ENCODE data around the gene LACRT. TPM values are rescaled to one million over a fixed set of nuclear protein-coding genes. Genes with fewer than 3 reads are reported as not detected.
A peak's percentile ranks its signal among the peaks of the same experiment; 100 is the strongest.

Gene LACRT
- total and polyA plus RNA-seq, 2 of the 13 experiments (the other 11 are each of a cell fraction or from before 2014, with no cell fraction given), result not detected

DNA sequence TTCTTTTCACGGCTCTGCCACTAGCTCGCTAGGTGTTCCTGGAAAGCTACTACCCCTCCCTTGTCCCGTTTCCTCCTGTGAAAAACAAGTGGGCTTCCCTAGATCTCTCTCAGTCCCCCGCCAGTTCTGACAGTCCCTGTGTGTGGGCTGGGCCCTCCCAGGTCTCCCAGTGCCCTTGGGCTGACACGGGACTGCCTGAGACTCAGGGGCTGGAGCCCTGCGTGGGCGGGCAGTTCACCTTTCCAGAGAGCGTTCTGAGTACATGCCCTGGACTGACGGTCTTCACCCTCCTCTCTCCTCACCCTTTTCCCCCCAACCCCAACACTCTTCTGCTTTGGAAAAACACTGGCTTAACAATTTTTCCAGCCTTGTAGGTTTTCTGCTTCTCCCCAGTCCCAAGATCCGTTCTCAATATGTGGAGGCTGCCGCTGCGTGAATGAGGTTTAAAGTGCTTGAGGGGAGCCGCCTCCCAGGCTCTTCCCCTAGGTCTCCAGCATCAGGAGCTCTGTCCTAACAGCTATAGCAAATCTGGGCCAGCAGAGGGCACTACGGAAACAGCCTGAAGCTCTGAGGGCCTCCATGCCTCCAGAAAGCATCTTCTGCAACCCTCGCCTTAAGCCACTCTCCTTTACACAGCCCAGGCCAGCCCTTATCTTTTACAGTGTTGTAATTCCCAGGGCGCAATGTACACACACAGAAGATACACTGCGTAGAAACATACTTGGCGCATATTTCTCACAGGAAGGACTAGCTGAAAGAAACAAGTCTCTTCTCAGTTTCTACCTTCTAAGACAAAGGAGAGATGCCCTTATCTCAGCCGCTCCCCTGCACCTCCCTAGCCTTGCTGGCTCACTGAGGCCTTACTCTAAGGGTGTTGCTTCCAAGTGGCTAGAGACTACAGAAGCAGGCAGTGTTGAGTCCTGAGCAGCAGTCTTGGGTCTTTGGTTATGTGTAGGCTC is 23.9 kb upstream of the LACRT start:
- intact Hi-C loops (cut with micrococcal nuclease; ENCODE audit: unreplicated experiment), result no loop called here
- Histone ChIP-seq H2AFZ (ENCODE audit: low read length) (no peak overlapping the region), H3K4me1 (ENCODE audit: insufficient read depth, low read length) (no peaks in the 10 kb centered on the region), H3K36me3 (replicated peaks in 1 of 2; ENCODE audit: control insufficient read depth in 1 of 2, insufficient read depth in 2 of 2, low read length in 2 of 2) (no peaks in the 10 kb centered on the region), H3K4me2 (ENCODE audit: low read depth, low read length) (no peak overlapping the region), H3K4me3 (replicated peaks in 1 of 3; ENCODE audit: insufficient read depth in 1 of 3, low read depth in 2 of 3, low read length in 3 of 3) (no peak overlapping the region), H3K27ac (ENCODE audit: extremely low read length, insufficient read depth, low read length) (no peak overlapping the region), H3K9ac (ENCODE audit: insufficient read depth, low read depth, low read length) (no peak overlapping the region), H3K9me3 (ENCODE audit: low read length) (no peaks in the 10 kb centered on the region), H3K79me2 (ENCODE audit: insufficient read depth, low read length) (no peaks in the 10 kb centered on the region), H3K27me3 (ENCODE audit: control insufficient read depth in 1 of 2, insufficient read depth in 2 of 2, low read length in 2 of 2) (peaks cover 0 to 16% of the 10 kb centered on the region in 2 experiments; a peak in 2 of 5 replicates), H4K20me1 (ENCODE audit: insufficient read depth, low read length) (no peaks in the 10 kb centered on the region)
- DNase-seq (ENCODE audit: low spot score) (peak; percentile 30), FAIRE-seq (peak; percentile 73), ATAC-seq (peak; percentile 94)
- CTCF ChIA-PET (ENCODE audit: low intra/inter-chr PET ratio, low total read pairs), result no interaction called here
- WGBS (ENCODE audit: low lambda C conversion rate), result 11% methylated on average over 17 of the region's 19 CpGs
- in situ Hi-C loops (cut with HindIII; ENCODE audit: extremely low pct_ligation_motif_present, low pct_unique_long_range_greater_than_20kb), result no loop called here
- BruUV-seq (replicated peaks), result no TSS peak
- TF ChIP-seq, protein P1, sequence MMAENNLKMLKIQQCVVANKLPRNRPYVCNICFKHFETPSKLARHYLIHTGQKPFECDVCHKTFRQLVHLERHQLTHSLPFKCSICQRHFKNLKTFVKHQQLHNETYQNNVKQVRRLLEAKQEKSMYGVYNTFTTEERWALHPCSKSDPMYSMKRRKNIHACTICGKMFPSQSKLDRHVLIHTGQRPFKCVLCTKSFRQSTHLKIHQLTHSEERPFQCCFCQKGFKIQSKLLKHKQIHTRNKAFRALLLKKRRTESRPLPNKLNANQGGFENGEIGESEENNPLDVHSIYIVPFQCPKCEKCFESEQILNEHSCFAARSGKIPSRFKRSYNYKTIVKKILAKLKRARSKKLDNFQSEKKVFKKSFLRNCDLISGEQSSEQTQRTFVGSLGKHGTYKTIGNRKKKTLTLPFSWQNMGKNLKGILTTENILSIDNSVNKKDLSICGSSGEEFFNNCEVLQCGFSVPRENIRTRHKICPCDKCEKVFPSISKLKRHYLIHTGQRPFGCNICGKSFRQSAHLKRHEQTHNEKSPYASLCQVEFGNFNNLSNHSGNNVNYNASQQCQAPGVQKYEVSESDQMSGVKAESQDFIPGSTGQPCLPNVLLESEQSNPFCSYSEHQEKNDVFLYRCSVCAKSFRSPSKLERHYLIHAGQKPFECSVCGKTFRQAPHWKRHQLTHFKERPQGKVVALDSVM (CRISPR knock-in tag; IDR thresholded peaks at IDR 0.05), result peak; percentile 28; the same call in 1 of the 2 replicates
- TF ChIP-seq GLI4 (CRISPR knock-in tag; IDR thresholded peaks at IDR 0.05; ENCODE audit: borderline replicate concordance) (no peak), STAG1 (CRISPR knock-in tag; IDR thresholded peaks at IDR 0.05) (peak; percentile 9; the same call in 1 of the 2 replicates), ZNF337 (CRISPR knock-in tag; IDR thresholded peaks at IDR 0.05; ENCODE audit: borderline replicate concordance, low read depth) (no peak)
- TF ChIP-seq, protein P2, sequence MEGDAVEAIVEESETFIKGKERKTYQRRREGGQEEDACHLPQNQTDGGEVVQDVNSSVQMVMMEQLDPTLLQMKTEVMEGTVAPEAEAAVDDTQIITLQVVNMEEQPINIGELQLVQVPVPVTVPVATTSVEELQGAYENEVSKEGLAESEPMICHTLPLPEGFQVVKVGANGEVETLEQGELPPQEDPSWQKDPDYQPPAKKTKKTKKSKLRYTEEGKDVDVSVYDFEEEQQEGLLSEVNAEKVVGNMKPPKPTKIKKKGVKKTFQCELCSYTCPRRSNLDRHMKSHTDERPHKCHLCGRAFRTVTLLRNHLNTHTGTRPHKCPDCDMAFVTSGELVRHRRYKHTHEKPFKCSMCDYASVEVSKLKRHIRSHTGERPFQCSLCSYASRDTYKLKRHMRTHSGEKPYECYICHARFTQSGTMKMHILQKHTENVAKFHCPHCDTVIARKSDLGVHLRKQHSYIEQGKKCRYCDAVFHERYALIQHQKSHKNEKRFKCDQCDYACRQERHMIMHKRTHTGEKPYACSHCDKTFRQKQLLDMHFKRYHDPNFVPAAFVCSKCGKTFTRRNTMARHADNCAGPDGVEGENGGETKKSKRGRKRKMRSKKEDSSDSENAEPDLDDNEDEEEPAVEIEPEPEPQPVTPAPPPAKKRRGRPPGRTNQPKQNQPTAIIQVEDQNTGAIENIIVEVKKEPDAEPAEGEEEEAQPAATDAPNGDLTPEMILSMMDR (CRISPR knock-in tag; IDR thresholded peaks at IDR 0.05), result peak; percentile 68
- POLR2A ChIA-PET, result no interaction called here
